Breast epithelium (tissue), 3 donors: ENCODE data around the gene SPTBN2.

Source experiments
- POLR2A ChIP-seq: fragments of 450-650 bp; IDR thresholded peaks from one replicate; pipeline ENCODE4 v1.6.1; 2016; ENCODE audit warnings: antibody characterized with exemption, mild to moderate bottlenecking, moderate library complexity
- POLR2AphosphoS5 ChIP-seq, 3 donors: sonication (generic); formaldehyde crosslinking; IDR thresholded peaks; one replicate each; pipeline ENCODE4 v1.6.1; 2017; ENCODE audit warnings: antibody characterized with exemption in 3 of 3
- TF ChIP-seq, protein P1 (sequence below), 3 donors: fragments of 450-650 bp; IDR thresholded peaks; one replicate each; pipeline ENCODE4 v1.5.1; 2016 to 2017; ENCODE audit warnings: antibody characterized with exemption in 3 of 3, mild to moderate bottlenecking in 3 of 3, moderate library complexity in 3 of 3

DNA sequence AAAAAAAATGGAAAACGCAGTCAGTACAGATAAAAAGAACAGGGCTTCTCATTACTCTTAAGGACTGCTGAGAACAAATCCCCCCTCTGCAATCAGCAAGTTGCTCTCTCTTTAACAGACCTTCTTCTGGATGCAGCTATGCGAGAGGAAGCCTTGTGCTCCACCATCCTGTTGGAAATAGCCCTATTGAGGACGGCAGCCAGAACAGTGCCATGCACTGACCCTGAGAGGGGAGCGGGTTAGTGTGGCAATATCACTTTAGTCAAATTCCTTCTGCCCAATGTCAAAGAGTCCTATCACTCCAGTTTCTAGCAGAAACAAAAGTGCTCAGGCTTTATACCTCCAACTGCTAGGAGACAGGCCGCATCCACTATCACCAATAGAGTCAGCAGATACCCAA lies 58.2 kb downstream of the SPTBN2 start:
- TF ChIP-seq, protein P1, sequence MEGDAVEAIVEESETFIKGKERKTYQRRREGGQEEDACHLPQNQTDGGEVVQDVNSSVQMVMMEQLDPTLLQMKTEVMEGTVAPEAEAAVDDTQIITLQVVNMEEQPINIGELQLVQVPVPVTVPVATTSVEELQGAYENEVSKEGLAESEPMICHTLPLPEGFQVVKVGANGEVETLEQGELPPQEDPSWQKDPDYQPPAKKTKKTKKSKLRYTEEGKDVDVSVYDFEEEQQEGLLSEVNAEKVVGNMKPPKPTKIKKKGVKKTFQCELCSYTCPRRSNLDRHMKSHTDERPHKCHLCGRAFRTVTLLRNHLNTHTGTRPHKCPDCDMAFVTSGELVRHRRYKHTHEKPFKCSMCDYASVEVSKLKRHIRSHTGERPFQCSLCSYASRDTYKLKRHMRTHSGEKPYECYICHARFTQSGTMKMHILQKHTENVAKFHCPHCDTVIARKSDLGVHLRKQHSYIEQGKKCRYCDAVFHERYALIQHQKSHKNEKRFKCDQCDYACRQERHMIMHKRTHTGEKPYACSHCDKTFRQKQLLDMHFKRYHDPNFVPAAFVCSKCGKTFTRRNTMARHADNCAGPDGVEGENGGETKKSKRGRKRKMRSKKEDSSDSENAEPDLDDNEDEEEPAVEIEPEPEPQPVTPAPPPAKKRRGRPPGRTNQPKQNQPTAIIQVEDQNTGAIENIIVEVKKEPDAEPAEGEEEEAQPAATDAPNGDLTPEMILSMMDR (IDR thresholded peaks at IDR 0.05): no peak
- TF ChIP-seq POLR2A: no peak
- TF ChIP-seq POLR2AphosphoS5 (IDR thresholded peaks at IDR 0.05): no peak
